ENCODE measurements around the gene EIPR1. TPM values are rescaled to one million over a fixed set of nuclear protein-coding genes. Genes with fewer than 3 reads are reported as not detected.

EIPR1 gene
- polyA plus RNA-seq, 1 donor (not counting 4 experiments of a cell fraction or from before 2014, with no cell fraction given) = 44.3 TPM

- Histone ChIP-seq H3K9me1 (ENCODE audit: control insufficient read depth, extremely low read depth, insufficient read depth, low read length) (no peaks in the 10 kb centered on the region), H3K27ac (ENCODE audit: control insufficient read depth, insufficient read depth, low read length) (no peak overlapping the region), H3K9ac (ENCODE audit: control insufficient read depth, extremely low read depth, insufficient read depth, low read length) (no peak overlapping the region), H4K20me1 (ENCODE audit: control insufficient read depth, extremely low read depth, insufficient read depth, low read length) (no peaks in the 10 kb centered on the region), H3K4me2 (ENCODE audit: control insufficient read depth, extremely low read depth, insufficient read depth, low read depth, low read length) (no peak overlapping the region), H2AFZ (ENCODE audit: control insufficient read depth, low read length) (no peak overlapping the region), H3K36me3 (ENCODE audit: control insufficient read depth in 2 of 2, extremely low read depth in 1 of 2, insufficient read depth in 2 of 2, low read length in 2 of 2) (peaks cover 12 to 22% of the 10 kb centered on the region in 2 experiments), H3K27me3 (ENCODE audit: control insufficient read depth, extremely low read depth, insufficient read depth, low read length) (no peaks in the 10 kb centered on the region), H3K9me3 (ENCODE audit: control insufficient read depth, low read depth, low read length) (no peaks in the 10 kb centered on the region), H3K4me1 (ENCODE audit: control insufficient read depth, extremely low read depth, insufficient read depth, low read length) (no peaks in the 10 kb centered on the region), H3K4me3 (ENCODE audit: control insufficient read depth in 2 of 3, extremely low read depth in 1 of 3, insufficient read depth in 2 of 3, low read depth in 1 of 3, low read length in 3 of 3) (no peak overlapping the region), H3K79me2 (ENCODE audit: control insufficient read depth, insufficient read depth, low read length) (peaks cover 44% of the 10 kb centered on the region)
- dilution Hi-C loops (cut with MboI; ENCODE audit: extremely low pct_ligation_motif_present, low sequenced_read_pairs) = no loop called here
- FAIRE-seq = no peak
- no peak for DNase-seq (ENCODE audit: low read depth, low spot score)
- TF ChIP-seq CTCF (optimal IDR thresholded peaks at IDR 0.05 in 1 of 3, IDR thresholded peaks at IDR 0.05 in 1 of 3, conservative IDR thresholded peaks at IDR 0.05 in 1 of 3; ENCODE audit: extremely low read depth in 1 of 3, insufficient read depth in 2 of 3, low read length in 3 of 3) = no peak
- no peak for TF ChIP-seq EZH2 (IDR thresholded peaks at IDR 0.05; ENCODE audit: low read length)
Observed at GRCh38 chr2:3389193-3389592, 11.6 kb upstream of the EIPR1 start.

- no peak overlapping the region for H3K4me2 ChIP-seq (ENCODE audit: control insufficient read depth, extremely low read depth, insufficient read depth, low read depth, low read length)
- H4K20me1 ChIP-seq (ENCODE audit: control insufficient read depth, extremely low read depth, insufficient read depth, low read length) = no peaks in the 10 kb centered on the region
- TF ChIP-seq CTCF (optimal IDR thresholded peaks at IDR 0.05 in 1 of 3, IDR thresholded peaks at IDR 0.05 in 1 of 3, conservative IDR thresholded peaks at IDR 0.05 in 1 of 3; ENCODE audit: extremely low read depth in 1 of 3, insufficient read depth in 2 of 3, low read length in 3 of 3) (no peak), EZH2 (IDR thresholded peaks at IDR 0.05; ENCODE audit: low read length) (no peak)
- no peak overlapping the region for H3K27ac ChIP-seq (ENCODE audit: control insufficient read depth, insufficient read depth, low read length)
- no peak overlapping the region for H3K9ac ChIP-seq (ENCODE audit: control insufficient read depth, extremely low read depth, insufficient read depth, low read length)
- DNase-seq (ENCODE audit: low read depth, low spot score) = no peak
- no peak for FAIRE-seq
- H3K36me3 ChIP-seq (ENCODE audit: control insufficient read depth in 2 of 2, extremely low read depth in 1 of 2, insufficient read depth in 2 of 2, low read length in 2 of 2) = peaks cover 10 to 19% of the 10 kb centered on the region in 2 experiments
- no peaks in the 10 kb centered on the region for H3K9me3 ChIP-seq (ENCODE audit: control insufficient read depth, low read depth, low read length)
- H3K4me1 ChIP-seq (ENCODE audit: control insufficient read depth, extremely low read depth, insufficient read depth, low read length) = no peaks in the 10 kb centered on the region
- no peak overlapping the region for H2AFZ ChIP-seq (ENCODE audit: control insufficient read depth, low read length)
- H3K79me2 ChIP-seq (ENCODE audit: control insufficient read depth, insufficient read depth, low read length) = peaks cover 47% of the 10 kb centered on the region
- no peaks in the 10 kb centered on the region for H3K9me1 ChIP-seq (ENCODE audit: control insufficient read depth, extremely low read depth, insufficient read depth, low read length)
- dilution Hi-C loops (cut with MboI; ENCODE audit: extremely low pct_ligation_motif_present, low sequenced_read_pairs) = no loop called here
- no peak overlapping the region for H3K4me3 ChIP-seq (ENCODE audit: control insufficient read depth in 2 of 3, extremely low read depth in 1 of 3, insufficient read depth in 2 of 3, low read depth in 1 of 3, low read length in 3 of 3)
- no peaks in the 10 kb centered on the region for H3K27me3 ChIP-seq (ENCODE audit: control insufficient read depth, extremely low read depth, insufficient read depth, low read length)
Observed at GRCh38 chr2:3388412-3388738, 10.8 kb upstream of the EIPR1 start.
